HepG2 (cell line): ENCODE measurements around the gene UBE3A. TPM values are rescaled to one million over a fixed set of nuclear protein-coding genes. Genes with fewer than 3 reads are reported as not detected.

Experiments used
- AGO1 ChIP-seq: fragments of 200-400 bp; formaldehyde crosslinking; IDR thresholded peaks from 2 replicates; pipeline ENCODE4 v1.6.1; 2017; ENCODE audit warnings: mild to moderate bottlenecking, low read depth, low read length, moderate library complexity; ENCODE audit not compliant: poor library complexity, severe bottlenecking
- ATF1 ChIP-seq: IDR thresholded peaks from 2 replicates; pipeline ENCODE4 v1.6.1; 2016; ENCODE audit warnings: mild to moderate bottlenecking, control low read depth
- ATF7-NPFF ChIP-seq: sonication (generic); formaldehyde crosslinking; IDR thresholded peaks from 2 replicates; pipeline ENCODE4 v1.8.1; 2023; ENCODE audit warnings: mild to moderate bottlenecking, low read depth, missing genetic modification reagents, moderate library complexity
- FOXC1 ChIP-seq: sonication (generic); formaldehyde crosslinking; IDR thresholded peaks from 2 replicates; pipeline ENCODE4 v1.8.0; 2022; ENCODE audit warnings: mild to moderate bottlenecking, missing genetic modification reagents, borderline replicate concordance
- GZF1 ChIP-seq: sonication (generic); formaldehyde crosslinking; IDR thresholded peaks from 2 replicates; pipeline ENCODE4 v1.5.1; 2020; ENCODE audit warnings: mild to moderate bottlenecking, missing genetic modification reagents
- MED1 ChIP-seq: sonication (generic); formaldehyde crosslinking; IDR thresholded peaks from 2 replicates; pipeline ENCODE4 v1.4.0; 2020; ENCODE audit warnings: missing genetic modification reagents
- MIER3 ChIP-seq: IDR thresholded peaks from 2 replicates; pipeline ENCODE4 v1.6.1; 2016; ENCODE audit warnings: missing compliant biosample characterization, borderline replicate concordance
- NR1H2 ChIP-seq: sonication (generic); formaldehyde crosslinking; IDR thresholded peaks from 2 replicates; pipeline ENCODE4 v1.8.1; 2022; ENCODE audit warnings: low read depth, missing genetic modification reagents, borderline replicate concordance
- ONECUT2 ChIP-seq: sonication (generic); formaldehyde crosslinking; IDR thresholded peaks from 2 replicates; pipeline ENCODE4 v1.4.0; 2020; ENCODE audit warnings: missing genetic modification reagents
- PAX8 ChIP-seq: sonication (generic); formaldehyde crosslinking; IDR thresholded peaks from 2 replicates; pipeline ENCODE4 v1.8.0; 2022; ENCODE audit warnings: mild to moderate bottlenecking, missing genetic modification reagents, borderline replicate concordance
- PRDM15 ChIP-seq: sonication (generic); formaldehyde crosslinking; IDR thresholded peaks from 2 replicates; pipeline ENCODE4 v1.4.0; 2020; ENCODE audit warnings: missing genetic modification reagents
- SIN3A ChIP-seq: IDR thresholded peaks from 2 replicates; pipeline ENCODE4 v1.6.1; 2011; ENCODE audit warnings: low read depth, mild to moderate bottlenecking, control low read depth, low read length, borderline replicate concordance
- SIX1 ChIP-seq: sonication (generic); formaldehyde crosslinking; IDR thresholded peaks from 2 replicates; pipeline ENCODE4 v1.4.0; 2020; ENCODE audit warnings: missing genetic modification reagents, borderline replicate concordance
- SMARCE1 ChIP-seq: fragments of 450-650 bp; IDR thresholded peaks from 2 replicates; pipeline ENCODE4 v1.6.1; 2017; ENCODE audit warnings: borderline replicate concordance
- ZNF335 ChIP-seq: sonication (generic); formaldehyde crosslinking; IDR thresholded peaks from 2 replicates; pipeline ENCODE4 v1.4.0; 2020; ENCODE audit warnings: missing genetic modification reagents
- ZNF557 ChIP-seq: sonication (generic); formaldehyde crosslinking; IDR thresholded peaks from 2 replicates; pipeline ENCODE4 v1.4.0; 2020; ENCODE audit warnings: missing genetic modification reagents
- ZNF644 ChIP-seq: IDR thresholded peaks from 2 replicates; pipeline ENCODE4 v1.6.1; 2016; ENCODE audit warnings: low read depth
- ZNF660 ChIP-seq: sonication (generic); formaldehyde crosslinking; IDR thresholded peaks from 2 replicates; pipeline ENCODE4 v1.5.1; 2020; ENCODE audit warnings: mild to moderate bottlenecking, low read depth, missing genetic modification reagents, borderline replicate concordance
- ZNF691 ChIP-seq: sonication (generic); formaldehyde crosslinking; IDR thresholded peaks from 2 replicates; pipeline ENCODE4 v1.4.0; 2020; ENCODE audit warnings: missing genetic modification reagents, low read depth, mild to moderate bottlenecking, borderline replicate concordance
- polyA plus RNA-seq, 8 experiments: library from polyadenylated mRNA; depleted of rRNA in 3 of 8; stranded (reverse) in 7 of 8; unstranded in 1 of 8; fragments of >200 nt; fragmentation: Illumina TruSeq in 4 of 8; extraction: Trizol in 4 of 8; gene quantifications; 2 replicates each; pipeline versions ENCODE4 v1.2.1 to v1.2.3, GENCODE V29; 2011 to 2016; ENCODE audit warnings: low read depth in 4 of 8, missing spikeins in 1 of 8, mixed read lengths in 1 of 8; ENCODE audit not compliant: insufficient read depth in 1 of 8
- total RNA-seq, 5 experiments: library from RNA; depleted of rRNA; stranded (reverse); fragments of >200 nt; fragmentation: Illumina TruSeq; extraction: Trizol; gene quantifications; 2 replicates each; pipeline ENCODE4 v1.2.3, GENCODE V29; 2016; ENCODE audit warnings: low read depth in 1 of 5
- TF ChIP-seq, protein P1 (sequence below): sonication (generic); formaldehyde crosslinking; IDR thresholded peaks from 2 replicates; pipeline ENCODE4 v1.5.0; 2020; ENCODE audit warnings: missing genetic modification reagents
- TF ChIP-seq, protein P2 (sequence below): sonication (generic); formaldehyde crosslinking; IDR thresholded peaks from 2 replicates; pipeline ENCODE4 v1.4.0; 2020; ENCODE audit warnings: missing genetic modification reagents, mild to moderate bottlenecking, borderline replicate concordance
- TF ChIP-seq, protein P3 (sequence below): sonication (generic); formaldehyde crosslinking; IDR thresholded peaks from 2 replicates; pipeline ENCODE4 v1.5.0; 2020; ENCODE audit warnings: missing genetic modification reagents, mild to moderate bottlenecking, borderline replicate concordance

Gene UBE3A
- total and polyA plus RNA-seq, 2 of the 13 experiments (the other 11 are each of a cell fraction or from before 2014, with no cell fraction given) = 17.3 to 80.5 TPM

- TF ChIP-seq, protein P1, sequence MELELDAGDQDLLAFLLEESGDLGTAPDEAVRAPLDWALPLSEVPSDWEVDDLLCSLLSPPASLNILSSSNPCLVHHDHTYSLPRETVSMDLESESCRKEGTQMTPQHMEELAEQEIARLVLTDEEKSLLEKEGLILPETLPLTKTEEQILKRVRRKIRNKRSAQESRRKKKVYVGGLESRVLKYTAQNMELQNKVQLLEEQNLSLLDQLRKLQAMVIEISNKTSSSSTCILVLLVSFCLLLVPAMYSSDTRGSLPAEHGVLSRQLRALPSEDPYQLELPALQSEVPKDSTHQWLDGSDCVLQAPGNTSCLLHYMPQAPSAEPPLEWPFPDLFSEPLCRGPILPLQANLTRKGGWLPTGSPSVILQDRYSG (CRISPR knock-in tag) = no peak
- TF ChIP-seq SMARCE1 (no peak), ATF1 (CRISPR knock-in tag) (no peak), ZNF644 (CRISPR knock-in tag) (no peak; the same call in 1 of the 2 replicates), SIX1 (CRISPR knock-in tag) (no peak), MED1 (0 out of 2 replicates have a peak, but pooled peaks have one; percentile 3), NR1H2 (CRISPR knock-in tag) (no peak), ATF7-NPFF (peak; percentile 8; the same call in 1 of the 2 replicates), AGO1 (peak; percentile 11), ZNF660 (CRISPR knock-in tag) (no peak), ZNF557 (CRISPR knock-in tag) (no peak), FOXC1 (CRISPR knock-in tag) (no peak; the same call in 1 of the 2 replicates), PAX8 (CRISPR knock-in tag) (no peak; the same call in 1 of the 2 replicates), ZNF691 (CRISPR knock-in tag) (no peak), SIN3A (peak; percentile 41; the same call in 1 of the 2 replicates), ZNF335 (CRISPR knock-in tag) (0 out of 2 replicates have a peak, but pooled peaks have one; percentile 21), ONECUT2 (no peak), GZF1 (no peak), PRDM15 (no peak), MIER3 (CRISPR knock-in tag) (no peak)
- TF ChIP-seq, protein P2, sequence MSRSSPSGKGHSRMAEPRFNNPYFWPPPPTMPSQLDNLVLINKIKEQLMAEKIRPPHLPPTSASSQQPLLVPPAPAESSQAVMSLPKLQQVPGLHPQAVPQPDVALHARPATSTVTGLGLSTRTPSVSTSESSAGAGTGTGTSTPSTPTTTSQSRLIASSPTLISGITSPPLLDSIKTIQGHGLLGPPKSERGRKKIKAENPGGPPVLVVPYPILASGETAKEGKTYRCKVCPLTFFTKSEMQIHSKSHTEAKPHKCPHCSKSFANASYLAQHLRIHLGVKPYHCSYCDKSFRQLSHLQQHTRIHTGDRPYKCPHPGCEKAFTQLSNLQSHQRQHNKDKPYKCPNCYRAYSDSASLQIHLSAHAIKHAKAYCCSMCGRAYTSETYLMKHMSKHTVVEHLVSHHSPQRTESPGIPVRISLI (CRISPR knock-in tag) = no peak
- TF ChIP-seq, protein P3, sequence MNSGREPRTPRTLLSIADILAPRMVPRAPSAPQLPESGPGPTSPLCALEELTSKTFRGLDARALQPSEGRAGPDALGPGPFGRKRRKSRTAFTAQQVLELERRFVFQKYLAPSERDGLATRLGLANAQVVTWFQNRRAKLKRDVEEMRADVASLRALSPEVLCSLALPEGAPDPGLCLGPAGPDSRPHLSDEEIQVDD (CRISPR knock-in tag) = no peak
Observed at GRCh38 chr15:25438601-25439368, at the start of gene UBE3A (continued).
